ENCODE measurements around the gene FTH1.

FTH1 gene

GRCh38 chr11:61983419-61983818 lies 16.0 kb upstream of the FTH1 start:
- Histone ChIP-seq H3K36me3 (no peaks in the 10 kb centered on the region), H3K27me3 (ENCODE audit: insufficient read depth, low read depth, severe bottlenecking) (no peaks in the 10 kb centered on the region), H3K4me3 (ENCODE audit: low read depth, low read length) (no peak overlapping the region), H3K27ac (no peak overlapping the region), H3K9me3 (ENCODE audit: severe bottlenecking) (peaks cover 9% of the 10 kb centered on the region)
- TF ChIP-seq CTCF (IDR thresholded peaks at IDR 0.05; ENCODE audit: low read depth, low read length), result no peak
- no peak for DNase-seq

- Histone ChIP-seq H3K27me3 (ENCODE audit: insufficient read depth, low read depth, severe bottlenecking) (no peaks in the 10 kb centered on the region), H3K27ac (no peak overlapping the region), H3K36me3 (no peaks in the 10 kb centered on the region), H3K4me3 (ENCODE audit: low read depth, low read length) (no peak overlapping the region), H3K9me3 (ENCODE audit: severe bottlenecking) (no peaks in the 10 kb centered on the region)
- DNase-seq, result no peak
- TF ChIP-seq CTCF (IDR thresholded peaks at IDR 0.05; ENCODE audit: low read depth, low read length), result no peak
Measured at GRCh38 chr11:61980783-61981541, 13.5 kb upstream of the FTH1 start.

GRCh38 chr11:61978703-61979661 lies 11.5 kb upstream of the FTH1 start:
- no peak for DNase-seq
- H3K27me3 ChIP-seq (ENCODE audit: insufficient read depth, low read depth, severe bottlenecking), result no peaks in the 10 kb centered on the region
- no peak overlapping the region for H3K27ac ChIP-seq
- no peak overlapping the region for H3K4me3 ChIP-seq (ENCODE audit: low read depth, low read length)
- H3K9me3 ChIP-seq (ENCODE audit: severe bottlenecking), result no peaks in the 10 kb centered on the region
- no peak for TF ChIP-seq CTCF (IDR thresholded peaks at IDR 0.05; ENCODE audit: low read depth, low read length)
- no peaks in the 10 kb centered on the region for H3K36me3 ChIP-seq

GRCh38 chr11:61976813-61977475 lies 9.5 kb upstream of the FTH1 start:
- H3K27ac ChIP-seq, result no peak overlapping the region
- no peaks in the 10 kb centered on the region for H3K9me3 ChIP-seq (ENCODE audit: severe bottlenecking)
- DNase-seq, result no peak
- no peaks in the 10 kb centered on the region for H3K36me3 ChIP-seq
- no peak overlapping the region for H3K4me3 ChIP-seq (ENCODE audit: low read depth, low read length)
- H3K27me3 ChIP-seq (ENCODE audit: insufficient read depth, low read depth, severe bottlenecking), result no peaks in the 10 kb centered on the region
- no peak for TF ChIP-seq CTCF (IDR thresholded peaks at IDR 0.05; ENCODE audit: low read depth, low read length)

- no peak for DNase-seq
- no peaks in the 10 kb centered on the region for H3K9me3 ChIP-seq (ENCODE audit: severe bottlenecking)
- TF ChIP-seq CTCF (IDR thresholded peaks at IDR 0.05; ENCODE audit: low read depth, low read length), result no peak
- H3K27ac ChIP-seq, result no peak overlapping the region
- no peaks in the 10 kb centered on the region for H3K36me3 ChIP-seq
- no peak overlapping the region for H3K4me3 ChIP-seq (ENCODE audit: low read depth, low read length)
- H3K27me3 ChIP-seq (ENCODE audit: insufficient read depth, low read depth, severe bottlenecking), result no peaks in the 10 kb centered on the region
Measured at GRCh38 chr11:61976420-61976800, 9.0 kb upstream of the FTH1 start.
